IPS DF 19.7 (cell line): ENCODE results near the gene MPIG6B.

Experiments used
- DNase-seq: peaks from one replicate; pipeline ENCODE4 v3.0.0-alpha.2; 2013; ENCODE audit warnings: low read depth, low spot score

MPIG6B gene

DNA sequence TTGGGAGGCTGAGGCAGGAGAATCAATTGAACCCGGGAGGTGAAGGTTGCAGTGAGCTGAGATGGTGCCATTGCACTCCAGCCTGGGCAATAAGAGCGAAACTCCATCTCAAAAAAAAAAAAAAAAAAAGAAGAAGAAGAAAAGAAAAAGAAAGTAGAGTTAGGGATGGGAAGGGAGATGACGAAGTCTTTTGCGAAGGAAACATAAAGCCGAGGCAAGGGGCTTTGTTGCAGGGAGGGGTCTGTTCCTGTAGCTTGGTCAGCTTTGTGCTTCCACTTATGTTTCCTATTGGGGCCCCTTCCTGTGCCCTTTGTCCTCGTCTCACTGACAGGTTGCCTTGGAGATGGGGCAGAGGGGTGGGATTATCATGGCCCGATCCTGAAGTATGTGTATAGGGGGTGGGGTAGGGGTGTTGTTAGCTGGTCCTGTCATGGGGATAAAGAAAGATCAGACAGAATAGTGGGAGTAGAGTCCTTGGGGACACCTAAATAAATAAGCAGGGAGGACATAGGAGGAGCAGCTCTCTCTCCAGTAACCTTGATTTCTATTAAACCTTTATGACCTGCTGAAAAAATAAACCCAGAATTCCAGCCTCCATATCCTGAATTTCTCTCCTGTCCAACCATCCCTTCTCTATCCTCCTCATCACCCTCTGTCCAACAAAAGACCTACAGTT, 14.3 kb downstream of the MPIG6B start:
- DNase-seq, result no peak

DNA sequence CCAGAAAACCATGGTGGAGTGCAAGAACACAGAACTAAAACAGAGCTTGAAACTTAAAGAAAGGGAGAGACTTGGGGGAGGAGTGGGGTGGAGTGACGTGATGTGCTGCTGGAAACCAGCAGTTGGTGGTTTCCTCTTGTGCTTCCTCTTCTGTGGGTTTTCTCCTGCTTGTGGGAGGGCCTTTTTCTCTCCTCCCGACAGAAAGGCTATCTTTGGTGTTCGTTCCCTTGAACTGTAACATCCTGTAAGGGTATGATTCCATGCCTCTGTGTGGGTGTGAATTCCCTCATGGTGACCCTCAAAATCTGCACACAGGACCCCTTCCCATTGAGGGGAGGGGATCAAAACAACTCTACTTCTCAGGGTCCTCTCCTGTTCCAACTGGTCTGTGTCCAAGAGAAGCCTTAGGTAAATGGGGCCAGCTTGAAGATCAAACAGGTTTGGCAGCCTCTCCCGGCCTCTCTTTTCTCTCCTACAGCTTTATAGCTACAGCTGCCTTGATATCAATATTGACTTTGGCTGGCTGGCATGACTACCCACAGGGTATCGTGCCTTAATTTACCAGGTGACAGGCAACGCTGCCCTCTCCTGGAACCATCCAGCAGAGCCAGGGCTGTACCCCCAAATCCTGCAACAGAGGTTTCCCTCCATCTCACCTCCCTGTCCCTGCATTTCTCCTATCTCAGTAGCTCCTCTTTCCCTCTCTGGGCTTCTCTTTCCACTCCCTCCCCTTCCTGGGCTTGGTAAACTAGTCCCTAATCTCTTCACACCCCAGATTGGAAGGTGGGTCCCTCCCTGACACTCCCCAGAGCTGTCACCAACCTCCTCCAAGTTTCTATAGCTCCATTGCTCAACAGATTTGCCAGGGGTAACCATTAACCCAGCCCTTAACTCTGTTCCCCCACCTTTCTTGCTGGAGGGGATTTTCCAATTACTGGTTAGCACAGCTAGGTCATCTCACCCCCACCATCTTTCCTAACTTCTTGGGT, 15.1 kb downstream of the MPIG6B start:
- DNase-seq, result no peak

DNA sequence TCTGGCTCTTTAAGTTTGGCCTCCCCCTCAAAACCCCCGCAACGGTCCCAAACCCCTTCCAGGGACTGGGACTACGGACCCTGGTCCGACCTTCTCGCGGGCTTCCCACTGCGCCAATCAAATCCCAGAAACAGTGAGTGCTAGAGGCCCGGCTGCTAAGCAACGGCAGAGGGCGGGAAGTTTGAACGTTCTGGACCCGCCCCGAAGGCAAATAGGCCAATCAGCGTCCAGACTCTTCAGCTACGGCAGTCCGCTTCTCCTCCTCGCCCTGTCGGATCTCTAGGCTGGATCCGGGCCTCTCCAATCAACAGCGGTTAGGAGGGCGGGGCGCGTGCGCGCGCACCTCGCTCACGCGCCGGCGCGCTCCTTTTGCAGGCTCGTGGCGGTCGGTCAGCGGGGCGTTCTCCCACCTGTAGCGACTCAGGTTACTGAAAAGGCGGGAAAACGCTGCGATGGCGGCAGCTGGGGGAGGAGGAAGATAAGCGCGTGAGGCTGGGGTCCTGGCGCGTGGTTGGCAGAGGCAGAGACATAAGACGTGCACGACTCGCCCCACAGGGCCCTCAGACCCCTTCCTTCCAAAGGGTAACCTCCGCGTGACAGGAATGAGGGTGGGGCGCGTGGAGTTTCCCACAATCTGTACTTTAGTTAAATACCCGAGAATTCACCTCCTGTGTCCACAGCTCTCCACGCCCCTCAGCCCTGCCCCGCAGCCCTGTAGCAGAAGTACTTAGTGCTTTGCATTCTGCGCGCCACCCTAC, 16.6 kb downstream of the MPIG6B start, which contains the start of gene MSH5:
MSH5 (plus strand) TSS at position 367 of the 758 bp plus-strand sequence. CDS start 462 bp downstream, outside the sequence.
- DNase-seq, result peak; percentile 99

DNA sequence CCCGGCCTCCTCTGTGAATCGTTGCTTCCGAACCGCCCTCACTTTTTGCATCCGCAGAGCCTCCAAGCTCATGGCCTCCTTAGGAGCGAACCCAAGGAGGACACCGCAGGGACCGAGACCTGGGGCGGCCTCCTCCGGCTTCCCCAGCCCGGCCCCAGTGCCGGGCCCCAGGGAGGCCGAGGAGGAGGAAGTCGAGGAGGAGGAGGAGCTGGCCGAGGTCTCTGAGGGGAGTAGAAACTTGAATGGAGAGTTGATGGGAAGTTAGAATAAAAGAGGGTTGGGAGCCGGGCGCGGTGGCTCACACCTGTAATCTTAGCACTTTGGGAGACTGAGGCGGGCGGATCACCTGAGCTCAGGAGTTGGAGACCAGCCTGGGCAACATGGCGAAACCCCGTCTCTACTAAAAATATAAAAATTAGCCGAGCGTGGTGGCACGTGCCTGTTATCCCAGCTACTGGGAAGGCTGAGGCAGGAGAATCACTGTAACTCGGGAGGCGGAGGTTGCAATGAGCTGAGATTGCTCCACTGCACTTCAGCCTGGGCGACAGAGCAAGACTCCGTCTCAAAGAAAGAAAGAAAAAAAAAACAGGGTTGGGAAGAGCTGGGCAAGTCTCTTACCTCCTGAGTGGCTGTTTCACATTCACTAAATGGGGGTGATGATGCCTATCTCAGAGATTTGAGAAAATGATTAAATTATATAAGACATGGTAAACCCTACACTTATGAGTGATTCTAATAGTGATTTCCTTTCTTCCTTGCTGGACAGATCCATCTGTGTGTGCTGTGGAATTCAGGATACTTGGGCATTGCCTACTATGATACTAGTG, 17.4 kb downstream of the MPIG6B start:
- DNase-seq, result no peak

DNA sequence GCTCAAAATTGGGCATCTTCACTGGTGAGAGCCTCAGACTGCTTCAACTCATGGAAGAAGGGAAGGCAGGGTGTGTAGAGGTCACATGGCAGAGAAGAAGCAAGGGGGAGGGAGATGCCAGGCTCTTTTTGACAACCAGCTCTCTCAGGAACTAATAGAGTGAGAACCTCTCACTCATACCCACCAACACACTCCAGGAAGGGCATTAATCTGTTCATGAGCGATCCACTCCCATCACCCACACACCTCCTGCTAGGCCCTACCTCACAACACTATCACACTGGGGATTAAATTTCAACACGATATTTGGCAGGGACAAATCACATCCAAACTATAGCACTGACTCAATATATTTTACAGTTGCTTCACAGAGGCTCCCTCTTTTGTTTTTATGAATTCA, 18.6 kb downstream of the MPIG6B start:
- DNase-seq, result no peak

DNA sequence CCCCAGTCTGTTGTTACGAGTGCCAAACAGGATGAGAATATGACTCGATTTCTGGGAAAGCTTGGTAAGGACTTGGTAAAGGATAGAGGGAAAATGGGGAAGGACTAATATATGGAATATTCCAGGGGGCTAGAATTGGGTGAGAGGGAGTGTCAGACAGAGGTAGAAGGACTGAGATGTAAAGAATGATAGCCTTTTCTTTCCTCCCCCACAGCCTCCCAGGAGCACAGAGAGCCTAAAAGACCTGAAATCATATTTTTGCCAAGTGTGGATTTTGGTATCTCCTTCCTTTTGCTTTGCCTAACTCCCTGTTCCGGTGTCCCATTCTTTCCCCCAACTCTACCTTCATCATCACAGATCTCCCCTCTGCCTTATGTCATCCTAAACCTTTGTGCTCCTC, 19.7 kb downstream of the MPIG6B start:
- DNase-seq, result no peak

DNA sequence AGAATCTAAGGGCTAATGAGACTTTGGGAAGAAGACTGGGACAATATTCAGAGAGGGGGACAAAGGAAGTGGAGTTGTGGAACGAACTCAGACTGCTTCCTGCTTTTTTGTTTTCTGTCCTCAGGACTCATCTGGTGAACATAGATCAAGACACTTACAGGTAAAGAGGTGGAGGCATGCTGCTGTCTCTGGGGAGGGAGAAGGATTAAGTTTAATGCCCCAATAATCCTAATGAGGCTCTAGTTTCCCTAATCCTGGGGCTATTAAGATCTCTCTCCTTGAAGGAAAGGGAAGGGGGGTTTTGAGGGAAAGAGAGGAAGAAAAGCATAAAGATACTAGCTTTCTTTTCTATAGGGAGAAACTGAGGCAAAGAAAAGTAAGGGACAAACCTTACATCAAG, 21.2 kb downstream of the MPIG6B start:
- no peak for DNase-seq

DNA sequence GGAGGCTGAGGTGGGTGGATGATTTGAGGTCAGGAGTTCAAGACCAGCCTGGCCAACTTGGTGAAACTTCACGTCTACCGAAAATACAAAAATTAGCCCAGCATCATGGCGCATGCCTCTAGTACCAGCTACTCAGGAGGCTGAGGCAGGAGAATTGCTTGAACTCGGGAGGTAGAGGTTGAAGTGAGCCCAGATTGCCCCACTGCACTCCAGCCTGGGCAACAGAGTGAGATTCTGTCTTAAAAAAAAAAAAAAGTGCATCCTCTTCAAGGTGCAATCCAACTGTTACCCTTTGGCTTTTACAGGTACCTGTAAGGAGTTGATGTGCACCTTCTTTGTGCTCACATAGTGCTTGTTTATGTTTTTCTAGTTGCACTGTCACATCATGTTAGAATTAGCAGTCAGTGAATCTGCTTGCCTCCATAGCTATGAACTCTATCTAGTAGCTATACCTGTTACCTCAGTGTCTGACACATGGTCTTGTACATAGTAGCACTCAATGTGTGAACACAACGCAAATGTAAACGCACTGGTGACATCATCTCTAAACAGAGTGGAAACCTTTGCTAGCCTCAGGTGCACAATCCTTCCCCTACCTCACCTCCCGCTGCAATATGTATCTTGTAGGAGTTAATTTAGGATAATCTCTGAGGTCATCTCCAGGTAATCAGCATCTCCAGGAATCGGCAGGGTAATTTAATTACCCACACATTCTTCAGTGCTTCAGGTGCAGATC, 26.3 kb downstream of the MPIG6B start:
- no peak for DNase-seq

DNA sequence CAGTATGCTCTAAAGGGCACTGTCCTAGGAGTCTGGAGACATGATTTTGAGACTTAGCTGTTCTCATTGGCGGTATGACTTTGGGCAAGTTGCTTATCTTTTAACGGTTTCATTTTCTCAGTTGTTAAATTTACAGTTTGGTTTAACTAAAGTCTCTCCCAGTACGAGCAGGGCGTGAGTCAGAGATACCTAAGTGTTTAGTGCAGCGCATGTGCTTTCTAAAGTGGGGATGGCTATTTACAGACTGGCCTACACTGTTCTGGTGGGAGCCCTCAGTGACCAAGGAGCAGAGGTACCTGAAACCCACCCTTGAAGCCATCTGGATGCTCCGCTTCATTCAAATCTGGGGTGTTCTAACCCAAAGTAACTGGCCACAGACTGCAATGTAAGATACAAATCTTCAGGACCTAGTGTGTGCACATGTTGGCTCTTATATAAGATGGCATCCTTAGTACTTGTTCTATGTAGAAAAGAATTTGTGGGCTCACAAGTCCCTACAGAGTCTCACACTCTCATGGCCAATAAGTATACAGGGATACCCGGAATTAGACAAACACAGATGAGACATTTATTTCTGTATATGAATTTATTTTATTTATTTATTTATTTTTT, 27.3 kb downstream of the MPIG6B start:
- no peak for DNase-seq

DNA sequence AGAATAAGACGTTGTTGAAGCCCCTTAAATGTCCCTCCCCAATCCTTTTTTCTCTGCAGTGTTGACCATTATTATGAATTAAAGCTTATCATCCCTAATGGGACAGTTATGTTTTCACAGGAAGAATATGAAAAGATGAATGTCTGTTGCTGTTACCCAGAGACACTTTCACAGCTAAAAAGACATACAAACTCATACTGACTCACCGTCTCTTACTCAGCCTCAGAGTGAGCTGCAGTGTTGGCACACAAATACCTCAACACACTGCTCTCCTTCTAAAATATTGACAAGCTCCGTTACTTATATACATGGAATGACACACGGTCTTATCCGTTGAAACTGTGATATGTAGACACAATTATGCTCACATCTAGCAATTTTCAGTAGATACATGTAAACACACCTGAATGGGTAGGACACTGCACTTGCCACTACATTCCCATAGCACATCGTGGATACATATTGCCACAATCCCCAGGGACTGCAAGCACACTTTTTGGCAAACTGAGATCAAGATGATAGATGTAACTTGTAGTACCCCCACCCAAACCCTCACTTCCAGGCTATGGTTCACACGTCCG, 29.7 kb downstream of the MPIG6B start:
- no peak for DNase-seq

DNA sequence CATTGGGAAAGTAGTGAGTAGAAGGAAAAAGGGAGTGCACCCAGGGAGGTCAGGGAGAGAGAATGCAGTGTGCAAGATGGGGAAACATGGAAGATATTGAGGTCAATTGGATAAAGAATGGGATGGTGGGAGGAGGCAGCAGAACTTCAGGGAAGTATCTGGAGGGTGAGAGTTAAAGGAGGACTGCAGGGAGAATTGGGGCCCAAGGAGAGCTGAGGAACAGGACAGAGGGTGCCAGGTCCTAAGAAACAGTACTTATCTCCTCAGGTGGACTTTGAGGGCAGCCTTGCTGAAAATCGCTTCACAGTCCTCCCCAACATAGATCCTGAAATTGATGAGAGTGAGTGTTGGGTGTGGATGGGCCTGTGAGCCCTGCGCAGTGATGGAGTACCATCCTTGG, 35.1 kb downstream of the MPIG6B start:
- DNase-seq, result no peak

DNA sequence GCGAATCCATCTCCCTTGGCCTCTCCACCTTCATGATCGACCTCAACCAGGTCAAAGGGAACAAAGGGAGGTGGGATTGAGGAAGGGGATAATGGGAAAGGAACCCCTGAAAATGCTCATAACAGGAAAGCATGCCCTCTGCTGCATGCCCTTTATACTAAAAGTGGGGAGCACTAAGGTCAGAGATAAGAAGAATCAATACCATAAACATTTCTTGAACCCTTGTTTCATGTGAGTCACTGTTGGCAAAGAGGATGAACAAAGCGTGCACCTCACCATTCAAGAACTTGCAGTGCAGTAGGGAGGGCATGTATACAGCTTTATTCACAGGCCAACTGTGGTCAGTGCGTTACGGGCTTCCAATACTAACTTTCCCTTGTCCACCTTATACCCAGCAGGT, 37.6 kb downstream of the MPIG6B start:
- DNase-seq, result no peak

DNA sequence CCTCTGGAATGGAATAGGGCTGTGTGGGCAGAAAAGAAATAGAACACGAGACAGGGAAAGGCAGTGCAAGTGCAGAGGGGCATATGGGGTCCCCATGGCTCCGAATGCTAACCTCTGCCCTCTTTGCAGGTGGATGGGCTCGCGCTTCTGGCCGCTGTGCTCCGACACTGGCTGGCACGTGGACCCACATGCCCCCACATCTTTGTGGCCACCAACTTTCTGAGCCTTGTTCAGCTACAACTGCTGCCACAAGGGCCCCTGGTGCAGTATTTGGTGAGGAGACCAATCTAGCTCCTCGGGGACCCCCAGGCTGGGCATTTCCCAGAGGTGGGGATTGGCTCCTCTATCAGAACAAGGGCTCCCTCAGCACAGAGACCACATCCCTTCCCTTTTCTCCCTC, 38.2 kb downstream of the MPIG6B start:
- no peak for DNase-seq

DNA sequence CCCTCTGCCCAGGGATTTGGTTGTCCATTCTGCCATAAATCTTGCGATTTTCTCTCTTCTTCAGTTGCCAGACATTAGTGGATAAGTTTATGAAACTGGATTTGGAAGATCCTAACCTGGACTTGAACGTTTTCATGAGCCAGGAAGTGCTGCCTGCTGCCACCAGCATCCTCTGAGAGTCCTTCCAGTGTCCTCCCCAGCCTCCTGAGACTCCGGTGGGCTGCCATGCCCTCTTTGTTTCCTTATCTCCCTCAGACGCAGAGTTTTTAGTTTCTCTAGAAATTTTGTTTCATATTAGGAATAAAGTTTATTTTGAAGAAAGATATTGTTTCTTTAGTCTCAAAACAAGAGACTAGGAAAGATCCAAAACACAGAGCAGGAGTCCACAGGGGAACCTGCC, 39.2 kb downstream of the MPIG6B start, which contains the start of gene SAPCD1:
SAPCD1 (plus strand) TSS at position 301 of the 400 bp plus-strand sequence. CDS start 399 bp downstream, outside the sequence.
- DNase-seq, result no peak

DNA sequence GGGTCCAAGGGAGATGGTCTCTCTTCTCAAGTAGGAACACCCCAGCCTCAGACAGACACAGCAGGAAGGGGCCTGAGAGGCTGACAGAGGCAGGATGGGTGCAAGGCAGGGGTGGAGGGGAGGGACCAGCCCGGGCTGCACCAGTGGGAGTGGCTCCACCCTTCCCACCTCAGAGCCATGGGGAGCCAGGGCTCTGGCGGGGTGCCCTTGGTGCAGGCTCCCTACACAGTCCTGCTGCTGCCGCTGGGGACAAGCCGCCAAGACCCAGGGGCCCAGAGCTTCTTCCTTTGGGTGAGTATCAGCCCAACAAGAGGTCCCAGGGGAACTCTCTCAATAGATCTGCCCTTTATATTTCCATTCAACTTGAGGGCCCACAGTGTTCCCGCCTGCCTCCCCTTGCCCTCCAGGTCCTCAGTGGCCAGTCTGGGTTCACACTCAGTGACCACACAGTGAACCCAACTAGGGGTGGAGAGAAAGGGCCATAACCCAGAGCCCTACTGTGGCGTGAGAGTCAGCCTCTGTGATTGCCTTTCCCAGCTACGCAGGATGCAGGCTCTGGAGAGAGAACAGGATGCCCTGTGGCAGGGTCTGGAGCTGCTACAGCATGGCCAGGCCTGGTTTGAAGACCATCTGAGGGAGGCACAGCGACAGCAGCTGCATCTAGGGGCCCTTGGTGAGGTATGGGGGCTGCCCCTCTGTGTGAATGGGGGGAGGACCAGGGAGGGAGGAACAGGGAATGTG, 39.9 kb downstream of the MPIG6B start:
- DNase-seq, result no peak

DNA sequence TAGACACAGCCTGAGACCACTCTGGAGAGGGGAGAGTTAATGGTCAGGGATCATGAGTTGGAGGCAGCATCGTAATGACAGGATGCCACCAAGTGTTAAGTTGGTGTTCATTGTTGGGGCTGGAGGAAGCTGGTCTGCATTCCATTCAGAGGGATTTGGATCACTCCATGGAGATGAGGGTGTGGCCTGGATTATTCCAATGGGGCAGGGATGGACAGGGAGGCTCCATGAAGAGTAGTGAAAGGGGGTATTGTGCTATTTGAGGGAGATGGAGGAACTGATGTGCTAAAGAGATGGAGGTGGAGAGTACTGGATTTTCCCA, 40.4 kb downstream of the MPIG6B start:
- DNase-seq, result no peak

DNA sequence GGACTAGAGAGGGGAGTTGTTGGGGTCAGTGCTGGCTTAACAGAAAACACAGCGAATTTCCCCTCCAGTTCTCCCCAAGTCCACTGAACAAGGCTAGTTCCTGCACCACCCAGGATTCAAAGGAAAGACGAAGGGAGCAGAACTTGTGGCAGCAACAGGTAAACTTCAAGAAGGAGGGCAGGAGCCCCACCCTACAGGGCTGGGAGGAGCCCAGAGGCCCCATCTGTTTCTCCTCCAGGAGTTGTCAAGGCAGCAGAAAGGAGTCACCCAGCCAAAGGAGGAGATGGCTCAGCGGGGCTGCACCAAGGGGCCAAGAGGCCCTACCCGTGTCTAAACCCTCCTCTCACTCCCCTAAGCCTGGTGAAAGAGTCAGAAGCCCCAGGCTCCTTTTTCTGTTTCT, 41.0 kb downstream of the MPIG6B start:
- no peak for DNase-seq

DNA sequence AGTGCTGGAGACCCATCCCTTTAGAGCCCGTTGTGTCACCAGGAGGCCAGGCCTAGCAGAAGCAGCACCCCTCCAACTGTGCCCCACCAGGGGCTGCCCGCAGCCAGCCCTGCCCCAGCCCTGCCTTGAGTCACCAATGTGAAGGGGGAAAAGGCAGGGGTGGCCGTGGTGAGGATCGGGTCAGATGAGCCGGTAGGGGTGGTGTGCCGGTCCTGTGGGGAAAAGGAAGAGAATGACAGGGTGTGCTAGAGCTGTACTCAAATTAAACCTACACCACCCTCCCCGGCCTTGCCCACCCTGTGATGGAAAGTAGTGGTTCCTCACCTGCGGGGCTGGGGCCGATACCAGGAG, 42.4 kb downstream of the MPIG6B start:
- no peak for DNase-seq
